Breast epithelium (tissue), 4 donors: Measurements from ENCODE around the gene MYOF. TPM values are rescaled to one million over a fixed set of nuclear protein-coding genes. Genes with fewer than 3 reads are reported as not detected.

Source experiments
- DNase-seq, 2 donors: peaks; one replicate each; pipeline ENCODE4 v3.0.0-alpha.2; 2019; ENCODE audit warnings: low spot score in 2 of 2
- H3K27ac ChIP-seq, 2 donors: fragments of 200-600 bp; sonication (generic) in 1 of 2; one replicate each; pipeline ENCODE4 v1.5.1; 2016 to 2019; ENCODE audit warnings: mild to moderate bottlenecking in 1 of 2
- H3K27me3 ChIP-seq, 2 donors: fragments of 200-600 bp; sonication (generic) in 1 of 2; one replicate each; pipeline versions ENCODE4 v1.5.1 to v1.6.0; 2017 to 2019; ENCODE audit warnings: control low read depth in 1 of 2, mild to moderate bottlenecking in 1 of 2
- H3K36me3 ChIP-seq: fragments of 200-600 bp; one replicate; pipeline ENCODE4 v1.5.1; 2019
- H3K4me1 ChIP-seq, 2 donors: fragments of 200-600 bp; sonication (generic); one replicate each; pipeline ENCODE4 v1.5.1; 2016 to 2019; ENCODE audit warnings: control low read depth in 1 of 2
- H3K4me3 ChIP-seq, 3 donors: fragments of 200-600 bp; sonication (generic); 1 replicate in 2 of 3; 2 replicates in 1 of 3; pipeline ENCODE4 v1.5.1; 2016 to 2019; ENCODE audit warnings: mild to moderate bottlenecking in 3 of 3, moderate library complexity in 2 of 3
- H3K9me3 ChIP-seq, 2 donors: fragments of 200-600 bp; sonication (generic) in 1 of 2; one replicate each; pipeline ENCODE4 v1.5.1; 2016 to 2019; ENCODE audit warnings: control low read depth in 1 of 2
- POLR2A ChIP-seq: fragments of 450-650 bp; IDR thresholded peaks from one replicate; pipeline ENCODE4 v1.6.1; 2016; ENCODE audit warnings: antibody characterized with exemption, mild to moderate bottlenecking, moderate library complexity
- POLR2AphosphoS5 ChIP-seq, 3 donors: sonication (generic); formaldehyde crosslinking; IDR thresholded peaks; one replicate each; pipeline ENCODE4 v1.6.1; 2017; ENCODE audit warnings: antibody characterized with exemption in 3 of 3
- intact Hi-C: fragments of 100-400 bp; cut with DNase I; formaldehyde crosslinking; loops from one replicate; pipeline ENCODE4 v1.15.1; 2023; ENCODE audit warnings: low total_unique reads
- total RNA-seq, 3 donors: library from RNA; depleted of rRNA; stranded (reverse); fragments of >200 nt; gene quantifications; one replicate each; pipeline ENCODE4 v1.1.0, GENCODE V29; 2016
- TF ChIP-seq, protein P1 (sequence below), 3 donors: fragments of 450-650 bp; IDR thresholded peaks; one replicate each; pipeline ENCODE4 v1.5.1; 2016 to 2017; ENCODE audit warnings: antibody characterized with exemption in 3 of 3, mild to moderate bottlenecking in 3 of 3, moderate library complexity in 3 of 3

MYOF gene
- total RNA-seq, 3 donors from 2014 or later, result 118 to 131 (median 130) TPM

DNA sequence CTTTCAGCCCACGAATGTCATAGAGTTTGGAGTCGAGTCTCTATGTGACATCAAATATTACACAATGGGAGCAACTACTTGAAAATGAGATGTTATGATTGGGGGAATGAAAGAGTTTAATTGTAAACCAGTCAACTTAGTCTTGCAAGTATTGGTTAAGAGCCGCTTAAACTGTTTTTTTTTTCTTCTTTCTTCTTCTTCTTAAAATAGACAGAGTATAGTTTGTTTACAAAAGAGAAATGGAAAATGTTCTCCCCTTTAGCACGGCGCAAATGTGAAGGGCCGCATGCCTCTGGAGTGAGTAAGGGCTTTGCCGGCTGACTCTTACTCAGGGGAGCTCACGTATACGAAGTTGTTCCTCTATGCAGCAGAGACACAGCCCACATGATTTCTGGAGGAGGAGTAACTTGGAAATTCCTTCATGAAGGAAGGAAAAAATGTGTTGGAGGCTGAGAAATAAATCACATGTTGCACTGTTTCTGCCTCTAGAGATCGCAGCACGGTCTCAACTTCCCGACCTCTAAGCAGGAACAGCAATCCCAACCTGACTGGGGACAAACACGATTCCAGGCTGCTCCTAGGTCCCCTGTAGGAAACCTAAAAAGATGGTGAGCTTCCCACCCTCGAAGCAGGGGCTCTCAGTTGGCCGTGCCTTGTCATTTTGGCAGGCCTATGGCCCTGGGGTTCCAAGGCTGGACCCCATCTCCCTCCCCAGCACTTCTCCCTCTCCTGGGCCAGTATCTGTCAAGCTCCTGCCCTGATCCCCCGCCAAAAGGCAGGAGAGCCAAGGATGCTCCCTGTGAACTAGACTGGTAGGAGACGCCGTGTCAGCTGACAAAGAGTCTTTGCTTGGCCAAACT, 44.8 kb downstream of the MYOF start:
- H3K4me1 ChIP-seq, result peaks cover 23 to 43% of the 10 kb centered on the region in 2 donors
- no peaks in the 10 kb centered on the region for H3K27me3 ChIP-seq
- peak overlapping the region in 2 of 3 donors; percentile 23 to 55 for H3K4me3 ChIP-seq
- peak; percentile 70 to 81 (median 79) for TF ChIP-seq POLR2AphosphoS5 (IDR thresholded peaks at IDR 0.05)
- TF ChIP-seq, protein P1, sequence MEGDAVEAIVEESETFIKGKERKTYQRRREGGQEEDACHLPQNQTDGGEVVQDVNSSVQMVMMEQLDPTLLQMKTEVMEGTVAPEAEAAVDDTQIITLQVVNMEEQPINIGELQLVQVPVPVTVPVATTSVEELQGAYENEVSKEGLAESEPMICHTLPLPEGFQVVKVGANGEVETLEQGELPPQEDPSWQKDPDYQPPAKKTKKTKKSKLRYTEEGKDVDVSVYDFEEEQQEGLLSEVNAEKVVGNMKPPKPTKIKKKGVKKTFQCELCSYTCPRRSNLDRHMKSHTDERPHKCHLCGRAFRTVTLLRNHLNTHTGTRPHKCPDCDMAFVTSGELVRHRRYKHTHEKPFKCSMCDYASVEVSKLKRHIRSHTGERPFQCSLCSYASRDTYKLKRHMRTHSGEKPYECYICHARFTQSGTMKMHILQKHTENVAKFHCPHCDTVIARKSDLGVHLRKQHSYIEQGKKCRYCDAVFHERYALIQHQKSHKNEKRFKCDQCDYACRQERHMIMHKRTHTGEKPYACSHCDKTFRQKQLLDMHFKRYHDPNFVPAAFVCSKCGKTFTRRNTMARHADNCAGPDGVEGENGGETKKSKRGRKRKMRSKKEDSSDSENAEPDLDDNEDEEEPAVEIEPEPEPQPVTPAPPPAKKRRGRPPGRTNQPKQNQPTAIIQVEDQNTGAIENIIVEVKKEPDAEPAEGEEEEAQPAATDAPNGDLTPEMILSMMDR (IDR thresholded peaks at IDR 0.05), result no peak
- peak; percentile 66 to 88 for DNase-seq
- intact Hi-C loops, result loop anchor here (5.0 kb wide), 1 partner anchor 45 kb away; the partner anchor contains the start of gene MYOF
- no peaks in the 10 kb centered on the region for H3K9me3 ChIP-seq
- H3K36me3 ChIP-seq, result no peaks in the 10 kb centered on the region
- H3K27ac ChIP-seq, result peak overlapping the region; percentile 100

DNA sequence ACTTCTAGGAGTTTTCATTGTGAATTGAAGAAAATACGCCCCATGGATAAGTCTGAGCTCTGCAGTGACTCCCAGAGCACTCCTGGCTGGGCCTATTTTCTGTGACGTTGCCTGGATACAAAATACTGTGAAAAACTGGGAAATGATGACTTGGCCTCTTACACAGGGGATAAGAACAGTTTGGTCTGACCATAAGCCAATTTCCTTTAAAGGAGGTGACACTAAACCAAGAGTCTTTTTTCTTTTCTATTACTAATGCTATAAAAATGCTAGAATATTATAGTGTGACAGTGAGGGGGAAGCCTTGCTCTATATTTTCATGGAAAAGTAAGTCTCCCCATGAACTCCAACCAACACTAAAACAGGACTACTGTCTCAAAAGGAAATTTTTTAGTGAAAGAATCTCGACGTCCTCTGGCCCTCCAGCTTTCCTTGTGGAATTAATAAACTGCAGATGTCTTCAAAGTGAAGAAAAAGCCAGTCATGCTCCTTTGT, 45.5 kb downstream of the MYOF start:
- H3K9me3 ChIP-seq, result no peaks in the 10 kb centered on the region
- H3K27me3 ChIP-seq, result no peaks in the 10 kb centered on the region
- no peaks in the 10 kb centered on the region for H3K36me3 ChIP-seq
- TF ChIP-seq, protein P1 (IDR thresholded peaks at IDR 0.05), result no peak
- TF ChIP-seq POLR2AphosphoS5 (IDR thresholded peaks at IDR 0.05), result peak in 2 of 3 donors; percentile 72 to 85
- peak; percentile 58 for TF ChIP-seq POLR2A
- peaks cover 23 to 43% of the 10 kb centered on the region in 2 donors for H3K4me1 ChIP-seq
- peak in 1 of 2 donors; percentile 60 for DNase-seq
- H3K4me3 ChIP-seq, result peak overlapping the region in 1 of 3 donors; percentile 55
- intact Hi-C loops, result loop anchor here (5.0 kb wide), 1 partner anchor 46 kb away; the partner anchor contains the start of gene MYOF
- H3K27ac ChIP-seq, result peak overlapping the region; percentile 100

DNA sequence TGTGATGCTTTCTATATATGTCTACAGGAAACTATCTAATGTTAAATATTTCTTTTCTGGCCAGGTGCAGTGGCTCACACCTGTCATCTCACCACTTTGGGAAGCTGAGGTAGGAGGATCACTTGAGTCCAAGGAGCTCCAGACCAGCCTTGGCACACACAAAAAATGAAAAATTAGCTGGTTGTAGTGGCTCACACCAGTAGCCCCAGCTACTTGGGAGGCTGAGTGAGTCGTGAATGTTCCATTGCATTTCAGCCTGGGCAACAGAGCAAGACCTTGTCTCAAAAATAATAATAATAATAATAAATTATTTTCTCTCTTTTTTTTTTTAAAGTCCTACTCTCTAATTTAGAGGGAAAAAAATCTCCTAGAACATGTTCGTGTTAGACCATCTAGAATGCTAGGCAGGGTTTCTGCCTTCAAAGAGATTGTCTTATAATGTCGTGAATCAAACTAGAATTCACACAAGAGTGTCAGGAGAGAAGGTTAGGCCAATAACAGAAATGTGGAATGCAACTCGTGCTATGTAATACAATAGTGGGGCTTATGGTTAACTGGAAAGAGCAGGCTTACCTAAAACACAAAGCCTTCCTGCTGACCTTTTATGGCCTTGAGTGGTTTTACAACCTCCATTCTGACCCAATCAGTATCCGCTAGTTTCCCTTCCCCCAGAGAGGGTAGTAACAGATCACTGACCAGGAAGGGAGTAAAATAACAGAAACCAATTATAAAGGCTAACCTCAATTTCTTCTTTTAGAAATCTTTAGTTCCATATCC, 46.3 kb downstream of the MYOF start:
- Histone ChIP-seq H3K4me1 (peaks cover 23 to 43% of the 10 kb centered on the region in 2 donors), H3K27ac (peak overlapping the region; percentile 100), H3K36me3 (no peaks in the 10 kb centered on the region), H3K9me3 (no peaks in the 10 kb centered on the region), H3K4me3 (no peak overlapping the region), H3K27me3 (no peaks in the 10 kb centered on the region)
- TF ChIP-seq, protein P1 (IDR thresholded peaks at IDR 0.05), result no peak
- TF ChIP-seq POLR2A (no peak), POLR2AphosphoS5 (IDR thresholded peaks at IDR 0.05) (no peak)
- no peak for DNase-seq
- intact Hi-C loops, result loop anchor here (5.0 kb wide), 1 partner anchor 46 kb away; the partner anchor contains the start of gene MYOF

DNA sequence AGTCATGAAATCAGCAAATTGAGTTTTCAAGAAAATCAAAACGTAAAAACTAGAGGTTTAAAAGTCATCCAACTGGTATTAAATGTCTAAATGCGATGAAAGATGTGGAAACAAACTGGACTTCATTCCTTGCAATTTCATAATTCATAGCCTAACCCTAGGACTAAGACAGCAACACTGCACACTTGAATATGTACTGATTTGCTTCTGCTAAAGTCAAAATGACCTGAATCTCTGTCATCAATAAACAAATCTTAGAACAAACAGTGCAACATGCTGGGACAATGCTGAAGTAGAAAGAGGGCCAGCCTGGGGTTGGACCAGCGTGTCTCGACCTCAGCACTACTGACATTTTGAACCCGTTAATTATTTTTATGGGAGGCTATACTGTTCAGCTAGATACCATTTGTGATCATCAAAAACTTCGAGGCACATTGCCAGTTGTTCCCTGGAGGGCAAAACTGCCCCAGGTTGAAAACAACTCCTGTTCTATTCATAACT, 47.1 kb downstream of the MYOF start:
- H3K4me3 ChIP-seq, result no peak overlapping the region
- intact Hi-C loops, result loop anchor here (5.0 kb wide), 1 partner anchor 47 kb away; the partner anchor contains the start of gene MYOF
- H3K36me3 ChIP-seq, result no peaks in the 10 kb centered on the region
- peak overlapping the region; percentile 100 for H3K27ac ChIP-seq
- H3K9me3 ChIP-seq, result no peaks in the 10 kb centered on the region
- H3K4me1 ChIP-seq, result peaks cover 23 to 43% of the 10 kb centered on the region in 2 donors
- TF ChIP-seq POLR2A (no peak), POLR2AphosphoS5 (IDR thresholded peaks at IDR 0.05) (peak in 2 of 3 donors; percentile 14 to 51)
- DNase-seq, result no peak
- H3K27me3 ChIP-seq, result no peaks in the 10 kb centered on the region

DNA sequence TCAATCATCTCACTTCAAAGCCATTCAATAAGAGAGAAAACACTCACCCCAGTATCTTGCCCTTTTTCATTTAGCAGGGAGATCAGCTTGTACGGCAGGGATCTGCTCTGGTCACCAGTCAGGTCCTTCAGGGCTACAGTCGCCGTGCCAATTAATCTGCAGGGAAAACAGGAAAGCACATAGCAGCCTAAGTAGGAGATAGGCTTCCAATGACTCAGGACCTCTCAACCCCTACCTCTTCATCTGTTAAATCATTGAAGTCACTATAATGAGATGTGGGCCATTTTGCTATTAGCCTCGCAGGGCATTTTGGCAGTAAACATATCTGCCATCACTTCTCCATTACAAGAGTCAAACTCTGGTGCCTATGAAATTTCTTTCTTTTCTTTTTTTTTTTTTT, 50.8 kb downstream of the MYOF start:
- DNase-seq, result no peak
- H3K27me3 ChIP-seq, result no peaks in the 10 kb centered on the region
- intact Hi-C loops, result no loop called here
- H3K4me3 ChIP-seq, result no peak overlapping the region
- H3K9me3 ChIP-seq, result no peaks in the 10 kb centered on the region
- no peaks in the 10 kb centered on the region for H3K36me3 ChIP-seq
- H3K4me1 ChIP-seq, result peaks cover 5 to 16% of the 10 kb centered on the region in 2 donors
- H3K27ac ChIP-seq, result peak overlapping the region; percentile 43 to 100
- TF ChIP-seq POLR2A (no peak), POLR2AphosphoS5 (IDR thresholded peaks at IDR 0.05) (no peak)
- TF ChIP-seq, protein P1 (IDR thresholded peaks at IDR 0.05), result no peak
